Esophagus squamous epithelium (tissue), 4 donors: ENCODE results near the gene ERVV-1.

ENCODE experiments used
- POLR2A ChIP-seq, 4 donors: fragments of 450-650 bp; IDR thresholded peaks; one replicate each; pipeline ENCODE4 v1.6.1; 2017; ENCODE audit warnings: antibody characterized with exemption in 4 of 4, mild to moderate bottlenecking in 4 of 4, moderate library complexity in 3 of 4
- TF ChIP-seq, protein P1 (sequence below), 6 experiments: fragments of 450-650 bp in 4 of 6; fragments of 200-600 bp in 2 of 6; sonication (generic) in 2 of 6; IDR thresholded peaks; one replicate each; pipeline ENCODE4 v1.5.1; 2016 to 2019; ENCODE audit warnings: antibody characterized with exemption in 6 of 6, mild to moderate bottlenecking in 4 of 6, moderate library complexity in 4 of 6

DNA sequence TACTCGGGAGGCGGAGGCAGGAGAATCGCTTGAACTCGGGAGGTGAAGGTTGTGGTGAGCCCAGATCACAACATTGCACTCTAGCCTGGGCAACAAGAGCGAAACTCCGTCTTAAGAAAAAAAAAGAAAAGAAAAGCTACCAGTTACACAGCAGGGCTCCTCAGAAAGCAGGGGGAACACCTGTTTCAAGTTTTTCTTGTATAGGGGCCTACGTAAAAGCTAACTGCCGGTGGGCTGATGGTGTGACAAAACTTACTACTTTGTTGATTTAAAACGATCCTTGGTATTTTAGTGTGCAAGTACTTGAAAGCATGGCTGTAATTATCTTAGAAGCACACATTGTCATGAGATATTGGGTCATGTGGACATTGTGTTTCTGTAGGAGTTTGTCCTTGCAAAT, 15.7 kb upstream of the ERVV-1 start:
- TF ChIP-seq, protein P1, sequence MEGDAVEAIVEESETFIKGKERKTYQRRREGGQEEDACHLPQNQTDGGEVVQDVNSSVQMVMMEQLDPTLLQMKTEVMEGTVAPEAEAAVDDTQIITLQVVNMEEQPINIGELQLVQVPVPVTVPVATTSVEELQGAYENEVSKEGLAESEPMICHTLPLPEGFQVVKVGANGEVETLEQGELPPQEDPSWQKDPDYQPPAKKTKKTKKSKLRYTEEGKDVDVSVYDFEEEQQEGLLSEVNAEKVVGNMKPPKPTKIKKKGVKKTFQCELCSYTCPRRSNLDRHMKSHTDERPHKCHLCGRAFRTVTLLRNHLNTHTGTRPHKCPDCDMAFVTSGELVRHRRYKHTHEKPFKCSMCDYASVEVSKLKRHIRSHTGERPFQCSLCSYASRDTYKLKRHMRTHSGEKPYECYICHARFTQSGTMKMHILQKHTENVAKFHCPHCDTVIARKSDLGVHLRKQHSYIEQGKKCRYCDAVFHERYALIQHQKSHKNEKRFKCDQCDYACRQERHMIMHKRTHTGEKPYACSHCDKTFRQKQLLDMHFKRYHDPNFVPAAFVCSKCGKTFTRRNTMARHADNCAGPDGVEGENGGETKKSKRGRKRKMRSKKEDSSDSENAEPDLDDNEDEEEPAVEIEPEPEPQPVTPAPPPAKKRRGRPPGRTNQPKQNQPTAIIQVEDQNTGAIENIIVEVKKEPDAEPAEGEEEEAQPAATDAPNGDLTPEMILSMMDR (IDR thresholded peaks at IDR 0.05) = no peak
- no peak for TF ChIP-seq POLR2A (IDR thresholded peaks at IDR 0.05)
